Spleen (tissue), 11 donors: ENCODE measurements around the gene TUBGCP6. TPM values are rescaled to one million over a fixed set of nuclear protein-coding genes. Genes with fewer than 3 reads are reported as not detected.

Experiments used
- DNase-seq: peaks from one replicate; pipeline ENCODE4 v3.0.0-alpha.2; 2020
- H3K27ac ChIP-seq, 8 donors: fragments of 200-600 bp; sonication (generic) in 7 of 8; 1 replicate in 4 of 8; 2 replicates in 4 of 8; pipeline versions ENCODE4 v1.5.0 to v1.8.0; 2016 to 2021; ENCODE audit warnings: inconsistent platforms in 4 of 8, mild to moderate bottlenecking in 4 of 8, moderate library complexity in 1 of 8
- H3K27me3 ChIP-seq, 7 donors: fragments of 200-600 bp; sonication (generic) in 6 of 7; replicated peaks in 1 of 7; 1 replicate in 4 of 7; 2 replicates in 3 of 7; pipeline versions ENCODE4 v1.5.0 to v1.8.0; 2016 to 2021; ENCODE audit warnings: inconsistent platforms in 3 of 7, mild to moderate bottlenecking in 1 of 7
- H3K36me3 ChIP-seq, 6 donors: fragments of 200-600 bp; sonication (generic) in 5 of 6; 1 replicate in 4 of 6; 2 replicates in 2 of 6; pipeline versions ENCODE4 v1.5.0 to v1.8.0; 2016 to 2021; ENCODE audit warnings: inconsistent platforms in 2 of 6
- H3K4me1 ChIP-seq, 6 donors: fragments of 200-600 bp; sonication (generic) in 5 of 6; 1 replicate in 3 of 6; 2 replicates in 3 of 6; pipeline versions ENCODE4 v1.5.0 to v1.8.0; 2016 to 2021; ENCODE audit warnings: inconsistent platforms in 3 of 6
- H3K4me3 ChIP-seq, 8 donors: fragments of 200-600 bp; sonication (generic) in 7 of 8; 1 replicate in 4 of 8; 2 replicates in 4 of 8; pipeline versions ENCODE4 v1.5.0 to v1.8.0; 2016 to 2021; ENCODE audit warnings: inconsistent platforms in 4 of 8, mild to moderate bottlenecking in 4 of 8, moderate library complexity in 2 of 8
- H3K9me3 ChIP-seq, 8 donors: fragments of 200-600 bp; sonication (generic) in 7 of 8; 1 replicate in 4 of 8; 2 replicates in 4 of 8; pipeline versions ENCODE4 v1.5.0 to v1.8.0; 2016 to 2021; ENCODE audit warnings: inconsistent platforms in 4 of 8
- CTCF ChIP-seq, 11 experiments: fragments of 200-600 bp in 7 of 11; fragments of 450-650 bp in 4 of 11; sonication (generic) in 4 of 11; IDR thresholded peaks in 8 of 11; conservative IDR thresholded peaks in 3 of 11; 1 replicate in 7 of 11; 2 replicates in 4 of 11; pipeline versions ENCODE4 v1.4.0 to v1.8.0; 2016 to 2021; ENCODE audit warnings: antibody characterized with exemption in 11 of 11, inconsistent platforms in 4 of 11, mild to moderate bottlenecking in 1 of 11
- POLR2A ChIP-seq, 3 donors: fragments of 450-650 bp; IDR thresholded peaks; one replicate each; pipeline ENCODE4 v1.5.1; 2017; ENCODE audit warnings: antibody characterized with exemption in 3 of 3, mild to moderate bottlenecking in 1 of 3
- POLR2AphosphoS5 ChIP-seq, 3 donors: sonication (generic); formaldehyde crosslinking; IDR thresholded peaks; one replicate each; pipeline ENCODE4 v1.5.1; 2017; ENCODE audit warnings: antibody characterized with exemption in 3 of 3
- WGBS, 5 donors: extraction: QIAGEN DNeasy Blood & Tissue Kit in 3 of 5; methylation state at CpG; one replicate each; pipeline versions ENCODE4 v1.1.5 to v1.1.7; 2013 to 2018; 5-methylcytosine and 5-hydroxymethylcytosine counted together
- intact Hi-C: fragments of 100-400 bp; cut with DNase I; formaldehyde crosslinking; loops from one replicate; pipeline ENCODE4 v1.15.0; 2023; ENCODE audit warnings: low total_unique reads
- polyA plus RNA-seq, 3 donors: library from polyadenylated mRNA; stranded (reverse); fragments of 200-250 nt; gene quantifications; one replicate each; pipeline ENCODE4 v1.2.1, GENCODE V29; 2013
- total RNA-seq, 7 donors: library from RNA; depleted of rRNA in 3 of 7; stranded (reverse); fragments of >200 nt in 3 of 7; fragmentation: NEBNext Ultra II Directional in 4 of 7; extraction: Animal tissue kit (Norgen Biotek cat#: 25700) in 4 of 7; gene quantifications; one replicate each; pipeline versions ENCODE4 v1.1.0 to v1.2.1, GENCODE V29; 2016 to 2021
- donor health status: healthy with polysubstance abuse.
- donor health status: DM: no; HTN: no; CAD: no; lungs with moderate emphysema.
- donor health status: DM: no; HTN: no; CAD: no.
- donor health status: Bipolar disorder and iron deficiency.
- donor health status: healthy.
- donor health status: DM: no; HTN: no; CAD: no.
- donor health status: DM: yes; HTN: yes; CAD: no.

TUBGCP6 gene
- total and polyA plus RNA-seq, 10 donors, result 36.0 to 98.0 (median 69.3) TPM

GRCh38 chr22:50190941-50191741, 53.7 kb downstream of the TUBGCP6 start:
- no peaks in the 10 kb centered on the region for H3K27me3 ChIP-seq
- no peaks in the 10 kb centered on the region for H3K9me3 ChIP-seq
- intact Hi-C loops, result no loop called here
- peak overlapping the region; percentile 20 to 68 (median 42) for H3K4me3 ChIP-seq
- H3K4me1 ChIP-seq, result peaks cover 60 to 100% (median 92%) of the 10 kb centered on the region in 6 donors
- TF ChIP-seq POLR2A (IDR thresholded peaks at IDR 0.05) (peak in 1 of 3 donors; percentile 20), POLR2AphosphoS5 (IDR thresholded peaks at IDR 0.05) (peak in 2 of 3 donors; percentile 76 to 91), CTCF (IDR thresholded peaks at IDR 0.05 in 8 of 11, conservative IDR thresholded peaks at IDR 0.05 in 3 of 11) (no peak)
- DNase-seq, result peak; percentile 94
- WGBS, 5 donors, result 19 to 46% (median 25%) methylated on average over 13 to 18 of the region's 18 CpGs
- peak overlapping the region; percentile 85 to 99 (median 96) for H3K27ac ChIP-seq
- H3K36me3 ChIP-seq, result peaks cover 0 to 34% (median 25%) of the 10 kb centered on the region in 6 donors

- H3K36me3 ChIP-seq, result peaks cover 0 to 26% (median 19%) of the 10 kb centered on the region in 6 donors
- TF ChIP-seq POLR2AphosphoS5 (IDR thresholded peaks at IDR 0.05) (peak; percentile 87 to 92 (median 90)), CTCF (IDR thresholded peaks at IDR 0.05 in 8 of 11, conservative IDR thresholded peaks at IDR 0.05 in 3 of 11) (peak in 10 of 11 experiments; percentile 18 to 71 (median 48)), POLR2A (IDR thresholded peaks at IDR 0.05) (no peak)
- H3K27ac ChIP-seq, result peak overlapping the region; percentile 85 to 99 (median 96)
- H3K4me3 ChIP-seq, result peak overlapping the region; percentile 20 to 68 (median 42)
- WGBS, 5 donors, result 0 to 3% (median 1%) methylated on average over 11 to 43 of the region's 43 CpGs
- no peaks in the 10 kb centered on the region for H3K27me3 ChIP-seq
- intact Hi-C loops, result no loop called here
- H3K4me1 ChIP-seq, result peaks cover 60 to 95% (median 92%) of the 10 kb centered on the region in 6 donors
- no peaks in the 10 kb centered on the region for H3K9me3 ChIP-seq
- peak; percentile 99 for DNase-seq
These were observed 54.5 kb downstream of the TUBGCP6 start for GRCh38 chr22:50190182-50190940.

GRCh38 chr22:50189849-50190181, 55.0 kb downstream of the TUBGCP6 start:
- 0 to 21% (median 12%) methylated on average over 3 to 4 of the region's 4 CpGs for WGBS, 5 donors
- DNase-seq, result peak; percentile 85
- H3K4me1 ChIP-seq, result peaks cover 61 to 95% (median 92%) of the 10 kb centered on the region in 6 donors

More at GRCh38 chr22:50189849-50190181, 55.0 kb downstream of the TUBGCP6 start:
- H3K9me3 ChIP-seq, result no peaks in the 10 kb centered on the region
- H3K27ac ChIP-seq, result peak overlapping the region; percentile 85 to 99 (median 96)
- H3K27me3 ChIP-seq, result peaks cover 0 to 4% (median 0%) of the 10 kb centered on the region in 7 donors
- intact Hi-C loops, result no loop called here
- no peak for TF ChIP-seq POLR2A (IDR thresholded peaks at IDR 0.05)
- TF ChIP-seq POLR2AphosphoS5 (IDR thresholded peaks at IDR 0.05), result no peak
- no peak for TF ChIP-seq CTCF (IDR thresholded peaks at IDR 0.05 in 8 of 11, conservative IDR thresholded peaks at IDR 0.05 in 3 of 11)
- peaks cover 0 to 20% (median 16%) of the 10 kb centered on the region in 6 donors for H3K36me3 ChIP-seq
- peak overlapping the region; percentile 20 to 68 (median 42) for H3K4me3 ChIP-seq
